IMR-90 (cell line): ENCODE data around the gene P4HA2. TPM values are rescaled to one million over a fixed set of nuclear protein-coding genes. Genes with fewer than 3 reads are reported as not detected.
A peak's percentile ranks its signal among the peaks of the same experiment; 100 is the strongest.

Source experiments
- ATAC-seq: fragments of 200-7000 bp; cut with Tn5 transposase; 2 replicates; pipeline ENCODE4 v1.9.1; 2020; ENCODE audit warnings: low read depth, mild to moderate bottlenecking, moderate library complexity
- BruUV-seq: library from RNA; stranded (reverse); fragments of 400-500 nt; replicated peaks from 2 replicates; lab custom pipeline; 2021; lab: Mats Ljungman, UMichigan
- CTCF ChIA-PET: fragments of 300-600 bp; formaldehyde crosslinking; extraction: SDS; loops from one replicate; lab custom pipeline; 2021; ENCODE audit warnings: antibody characterized with exemption; lab: Yijun Ruan, JAX
- POLR2A ChIA-PET: fragments of 300-600 bp; sonication (Branson Sonifier 250); formaldehyde crosslinking; loops from one replicate; lab custom pipeline; 2022; ENCODE audit warnings: antibody characterized with exemption; ENCODE audit not compliant: unreplicated experiment; lab: Charles Lee
- DNase-seq: peaks from one replicate; pipeline ENCODE4 v3.0.0; 2013
- H2AFZ ChIP-seq: replicated peaks from 2 replicates; pipeline ENCODE3; 2013; ENCODE audit warnings: low read length, mild to moderate bottlenecking; ENCODE audit not compliant: poor library complexity
- H2AK5ac ChIP-seq: 2 replicates; pipeline ENCODE4 v1.6.1; 2013; ENCODE audit warnings: low read depth, low read length, inconsistent platforms
- H2AK9ac ChIP-seq: replicated peaks from 2 replicates; pipeline ENCODE3; 2013; ENCODE audit warnings: mild to moderate bottlenecking, low read depth, low read length, moderate library complexity; ENCODE audit not compliant: poor library complexity
- H2BK120ac ChIP-seq: 2 replicates; pipeline ENCODE4 v1.6.1; 2013; ENCODE audit warnings: low read depth, low read length, inconsistent platforms
- H2BK15ac ChIP-seq: 3 replicates; pipeline ENCODE4 v1.6.1; 2013; ENCODE audit warnings: low read depth, low read length, inconsistent platforms
- H2BK20ac ChIP-seq: 2 replicates; pipeline ENCODE4 v1.6.1; 2013; ENCODE audit warnings: low read depth, mild to moderate bottlenecking, inconsistent platforms, low read length, moderate library complexity
- H2BK5ac ChIP-seq: 2 replicates; pipeline ENCODE4 v1.6.1; 2013; ENCODE audit warnings: mild to moderate bottlenecking, low read depth, low read length, inconsistent platforms; ENCODE audit not compliant: poor library complexity, severe bottlenecking
- H3K14ac ChIP-seq: replicated peaks from 2 replicates; pipeline ENCODE4 v1.6.1; 2013; ENCODE audit warnings: low read depth, low read length, inconsistent platforms
- H3K18ac ChIP-seq: 2 replicates; pipeline ENCODE4 v1.6.1; 2013; ENCODE audit warnings: low read depth, low read length, control low read depth
- H3K23ac ChIP-seq: 2 replicates; pipeline ENCODE4 v1.6.1; 2013; ENCODE audit warnings: low read depth, low read length, inconsistent platforms
- H3K27ac ChIP-seq: 2 replicates; pipeline ENCODE4 v1.5.1; 2013; ENCODE audit warnings: mild to moderate bottlenecking, control low read depth, low read length; ENCODE audit not compliant: insufficient read depth
- H3K27me3 ChIP-seq: 2 replicates; pipeline ENCODE4 v1.6.1; 2013; ENCODE audit warnings: low read length; ENCODE audit not compliant: control insufficient read depth, insufficient read depth
- H3K36me3 ChIP-seq: 2 replicates; pipeline ENCODE4 v1.6.1; 2013; ENCODE audit warnings: low read length, mixed read lengths; ENCODE audit not compliant: control insufficient read depth, insufficient read depth
- H3K4ac ChIP-seq: 2 replicates; pipeline ENCODE4 v1.6.1; 2013; ENCODE audit warnings: low read depth, low read length, inconsistent platforms
- H3K4me1 ChIP-seq: 2 replicates; pipeline ENCODE4 v1.6.1; 2013; ENCODE audit warnings: low read length, mixed read lengths; ENCODE audit not compliant: control insufficient read depth, insufficient read depth
- H3K4me2 ChIP-seq: 2 replicates; pipeline ENCODE4 v1.6.1; 2013; ENCODE audit warnings: low read depth, mild to moderate bottlenecking, control low read depth, low read length, moderate library complexity
- H3K4me3 ChIP-seq: 2 replicates; pipeline ENCODE4 v1.5.1; 2013; ENCODE audit warnings: low read depth, mild to moderate bottlenecking, control low read depth, low read length, moderate library complexity; ENCODE audit not compliant: insufficient read depth
- H3K56ac ChIP-seq: 2 replicates; pipeline ENCODE4 v1.6.1; 2013; ENCODE audit warnings: low read length, inconsistent platforms; ENCODE audit not compliant: insufficient read depth; ENCODE audit errors: extremely low read depth
- H3K79me1 ChIP-seq, 2 experiments: 2 replicates each; pipeline ENCODE4 v1.6.1; 2013; ENCODE audit warnings: low read length in 2 of 2, inconsistent platforms in 1 of 2, low read depth in 1 of 2
- H3K9ac ChIP-seq: 2 replicates; pipeline ENCODE4 v1.6.1; 2013; ENCODE audit warnings: low read depth, low read length, control low read depth
- H3K9me1 ChIP-seq: 2 replicates; pipeline ENCODE4 v1.6.1; 2013; ENCODE audit warnings: low read length, inconsistent platforms; ENCODE audit not compliant: insufficient read depth
- H3K9me3 ChIP-seq: 2 replicates; pipeline ENCODE4 v1.6.1; 2013; ENCODE audit warnings: low read length; ENCODE audit not compliant: control insufficient read depth, insufficient read depth
- H4K20me1 ChIP-seq: 2 replicates; pipeline ENCODE4 v1.6.1; 2013; ENCODE audit warnings: low read length, inconsistent platforms; ENCODE audit not compliant: insufficient read depth
- H4K5ac ChIP-seq: 2 replicates; pipeline ENCODE4 v1.6.1; 2013; ENCODE audit warnings: mild to moderate bottlenecking, low read depth, low read length, control low read depth
- H4K8ac ChIP-seq, 2 experiments: 2 replicates each; pipeline ENCODE4 v1.6.1; 2013; ENCODE audit warnings: low read depth in 2 of 2, low read length in 2 of 2, control low read depth in 1 of 2, inconsistent platforms in 1 of 2
- H4K91ac ChIP-seq: 2 replicates; pipeline ENCODE4 v1.6.1; 2013; ENCODE audit warnings: low read depth, low read length, inconsistent platforms; ENCODE audit not compliant: insufficient read depth
- BHLHE40 ChIP-seq: fragments of 150-350 bp; IDR thresholded peaks from 2 replicates; pipeline ENCODE4 v1.6.1; 2016; ENCODE audit warnings: mild to moderate bottlenecking, low read depth, low read length
- CHD1 ChIP-seq: IDR thresholded peaks from 2 replicates; pipeline ENCODE4 v1.6.1; 2012; ENCODE audit warnings: low read depth, low read length, improper control_type of control experiment
- CTCF ChIP-seq: conservative IDR thresholded peaks from 2 replicates; pipeline ENCODE4 v1.5.1; 2012; ENCODE audit warnings: mild to moderate bottlenecking, low read depth, low read length, improper control_type of control experiment
- ELK1 ChIP-seq: fragments of 150-350 bp; IDR thresholded peaks from 2 replicates; pipeline ENCODE4 v1.6.1; 2016; ENCODE audit warnings: low read depth, mild to moderate bottlenecking, low read length, moderate library complexity, borderline replicate concordance
- FOS ChIP-seq: fragments of 150-350 bp; IDR thresholded peaks from 2 replicates; pipeline ENCODE4 v1.6.1; 2016; ENCODE audit warnings: low read depth, low read length
- MAFK ChIP-seq: IDR thresholded peaks from 2 replicates; pipeline ENCODE4 v1.6.1; 2012; ENCODE audit warnings: low read depth, low read length, improper control_type of control experiment
- MAZ ChIP-seq: IDR thresholded peaks from 2 replicates; pipeline ENCODE4 v1.6.1; 2012; ENCODE audit warnings: low read depth, mild to moderate bottlenecking, low read length, improper control_type of control experiment, moderate library complexity, borderline replicate concordance
- MXI1 ChIP-seq: IDR thresholded peaks from 2 replicates; pipeline ENCODE4 v1.6.1; 2012; ENCODE audit warnings: low read depth, mild to moderate bottlenecking, low read length, moderate library complexity, borderline replicate concordance
- NFE2L2 ChIP-seq: fragments of 150-350 bp; IDR thresholded peaks from 2 replicates; pipeline ENCODE4 v1.6.1; 2016; ENCODE audit warnings: low read depth, mild to moderate bottlenecking, low read length
- POLR2A ChIP-seq: IDR thresholded peaks from 2 replicates; pipeline ENCODE4 v1.6.1; 2012; ENCODE audit warnings: mild to moderate bottlenecking, low read depth, low read length
- RCOR1 ChIP-seq: IDR thresholded peaks from 2 replicates; pipeline ENCODE4 v1.6.1; 2012; ENCODE audit warnings: mild to moderate bottlenecking, low read length, improper control_type of control experiment; ENCODE audit not compliant: insufficient replicate concordance
- RFX5 ChIP-seq: IDR thresholded peaks from 2 replicates; pipeline ENCODE4 v1.8.0; 2012; ENCODE audit warnings: low read depth, mild to moderate bottlenecking, low read length, moderate library complexity
- USF2 ChIP-seq: fragments of 150-350 bp; IDR thresholded peaks from 2 replicates; pipeline ENCODE4 v1.6.1; 2017; ENCODE audit warnings: mild to moderate bottlenecking, antibody characterized with exemption, low read length, low read depth
- WGBS, 2 experiments: methylation state at CpG; one replicate each; pipeline versions ENCODE4 v1.1.5 to v1.1.7; 2013; ENCODE audit warnings: missing lambda C conversion rate in 2 of 2; ENCODE audit not compliant: insufficient read length in 1 of 2; ENCODE audit errors: extremely low coverage in 2 of 2; 5-methylcytosine and 5-hydroxymethylcytosine counted together
- dilution Hi-C: fragments of 300-500 bp; cut with HindIII; formaldehyde crosslinking; loops from one replicate; pipeline ENCODE4 v1.14.3; 2018; ENCODE audit warnings: low sequenced_read_pairs; ENCODE audit not compliant: unreplicated experiment
- in situ Hi-C: fragments of 300-500 bp; cut with MboI; formaldehyde crosslinking; loops from 3 replicates; pipeline ENCODE4 v1.14.3; 2019; ENCODE audit warnings: low sequenced_read_pairs, inconsistent platforms, mixed read lengths
- intact Hi-C: fragments of 100-400 bp; cut with micrococcal nuclease; formaldehyde crosslinking; loops from 2 replicates; pipeline ENCODE4 v1.10.0; 2022
- polyA plus RNA-seq, 3 experiments: library from polyadenylated mRNA; depleted of rRNA; stranded (reverse); fragments of >200 nt; gene quantifications; 2 replicates each; pipeline ENCODE4 v1.2.3, GENCODE V29; 2012; ENCODE audit warnings: low replicate concordance in 1 of 3
- total RNA-seq: library from RNA; depleted of rRNA; stranded (reverse); fragments of >200 nt; gene quantifications from 2 replicates; pipeline ENCODE4 v1.2.3, GENCODE V29; 2012

P4HA2 gene
- total and polyA plus RNA-seq, 2 of the 4 experiments (the other 2 are of a cell fraction): 186 to 225 TPM

GRCh38 chr5:132265336-132266030 lies 37.8 kb upstream of the P4HA2 start:
- no TSS peak for BruUV-seq
- H3K36me3 ChIP-seq: peaks cover 54% of the 10 kb centered on the region
- ATAC-seq (peak; percentile 77), DNase-seq (peak; percentile 96)
- ChIA-PET POLR2A (interaction anchor here (0.5 to 1.1 kb wide), 2 partner anchors 20 to 50 kb away, joined by 3 to 10 read pairs; no protein-coding TSS in a partner anchor), CTCF (interaction anchor here (3.3 kb wide), 1 partner anchor 28 kb away, joined by 18 read pairs; no protein-coding TSS in a partner anchor)
- H3K27ac ChIP-seq: peak overlapping the region; percentile 42; the same call in 1 of the 2 replicates
- no peak overlapping the region for H3K4me3 ChIP-seq
- H3K18ac ChIP-seq: peak overlapping the region; percentile 38
- H4K5ac ChIP-seq: peak overlapping the region; percentile 26; the same call in 1 of the 2 replicates
- no peak overlapping the region; the same call in 1 of the 2 replicates for H3K56ac ChIP-seq
- H2BK5ac ChIP-seq: peak overlapping the region; percentile 85
- whole genome bisulfite sequencing, 2 experiments: no CpG with 5 or more reads among the region's 8 CpGs
- peaks cover 88% of the 10 kb centered on the region for H3K9me1 ChIP-seq
- H3K14ac ChIP-seq: peak overlapping the region; percentile 10
- peak overlapping the region; percentile 78 for H3K4ac ChIP-seq
- no peak overlapping the region for H3K9ac ChIP-seq
- intact Hi-C loops: no loop called here
- peak overlapping the region; percentile 92 for H2AK5ac ChIP-seq
- peak overlapping the region; percentile 9; the same call in 1 of the 2 replicates for H3K23ac ChIP-seq
- peak overlapping the region; percentile 35 for H2BK120ac ChIP-seq
- H3K4me2 ChIP-seq: peak overlapping the region; percentile 17; the same call in 1 of the 2 replicates
- dilution Hi-C loops: no loop called here
- no peaks in the 10 kb centered on the region for H3K27me3 ChIP-seq
- H2AK9ac ChIP-seq: peak overlapping the region; percentile 89
- peak overlapping the region; percentile 1 to 37; a peak in 2 of 4 replicates for H4K8ac ChIP-seq
- H2BK20ac ChIP-seq: 0 out of 2 replicates have a peak overlapping the region, but pooled peaks have one; percentile 24
- H3K79me1 ChIP-seq: peaks cover 28 to 94% of the 10 kb centered on the region in 2 experiments
- peaks cover 69% of the 10 kb centered on the region for H3K4me1 ChIP-seq
- H3K9me3 ChIP-seq: no peaks in the 10 kb centered on the region
- in situ Hi-C loops: no loop called here
- peak overlapping the region; percentile 64 for H2AFZ ChIP-seq
- peak overlapping the region; percentile 61 for H4K91ac ChIP-seq
- H2BK15ac ChIP-seq: peak overlapping the region; percentile 16; the same call in 2 of the 3 replicates
- H4K20me1 ChIP-seq: peaks cover 23% of the 10 kb centered on the region
- TF ChIP-seq BHLHE40 (0 out of 2 replicates have a peak, but pooled peaks have one; percentile 14), MAFK (no peak), CHD1 (no peak), MXI1 (peak; percentile 49; the same call in 1 of the 2 replicates), USF2 (no peak), NFE2L2 (no peak), RCOR1 (no peak), CTCF (no peak; the same call in 1 of the 2 replicates), RFX5 (no peak), ELK1 (no peak), POLR2A (peak; percentile 76), MAZ (peak; percentile 52; the same call in 1 of the 2 replicates), FOS (peak; percentile 47; the same call in 1 of the 2 replicates)
